Measurements from ENCODE around the gene APEX1. TPM values are rescaled to one million over a fixed set of nuclear protein-coding genes. Genes with fewer than 3 reads are reported as not detected.

The APEX1 gene
- total RNA-seq, 1 experiment from 2014 or later = 324 TPM

DNA sequence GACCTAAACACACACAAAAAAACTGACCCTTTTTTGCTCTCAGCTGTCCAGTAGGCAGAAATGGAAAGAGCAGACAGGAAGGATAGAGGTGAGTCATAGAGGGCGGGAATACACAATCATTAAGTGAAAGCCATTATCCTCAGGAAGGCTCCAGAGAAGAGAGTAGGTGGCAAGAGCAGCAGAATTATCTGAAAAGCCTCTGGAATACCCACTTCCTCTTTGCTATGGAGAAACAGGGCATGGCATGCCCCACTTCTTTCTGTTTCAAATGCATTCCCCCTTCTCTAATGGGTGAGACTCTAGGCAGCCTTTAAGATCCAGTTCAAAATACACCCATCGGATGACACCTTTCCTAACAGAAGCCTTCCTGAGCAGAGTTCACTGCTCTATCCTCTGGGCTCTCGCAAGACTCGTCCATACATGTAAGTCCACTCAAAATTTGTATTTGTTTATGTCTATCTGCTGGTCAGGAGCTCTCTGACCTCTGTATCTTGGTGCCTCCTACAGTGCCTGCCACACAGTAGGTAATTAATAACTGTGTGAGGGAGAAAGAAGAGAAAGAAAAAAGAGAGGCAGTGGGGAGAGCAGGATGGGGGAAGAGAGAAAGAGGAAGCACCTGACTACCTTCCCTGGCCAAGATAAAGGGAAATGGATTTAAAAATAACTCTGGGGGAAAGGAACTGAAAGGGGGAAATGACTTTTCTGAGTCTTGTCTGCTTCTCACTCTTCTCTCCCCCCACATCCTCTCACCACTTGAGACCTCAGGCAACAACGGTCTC lies 27.6 kb upstream of the APEX1 start (continued):
- TF ChIP-seq USF2 (CRISPR knock-in tag; IDR thresholded peaks at IDR 0.05) (no peak), SMAD4 (CRISPR knock-in tag; IDR thresholded peaks at IDR 0.05) (no peak), IRF1 (CRISPR knock-in tag; IDR thresholded peaks at IDR 0.05) (no peak), GABPB1 (CRISPR knock-in tag; IDR thresholded peaks at IDR 0.05) (no peak)
- TF ChIP-seq, protein P1, sequence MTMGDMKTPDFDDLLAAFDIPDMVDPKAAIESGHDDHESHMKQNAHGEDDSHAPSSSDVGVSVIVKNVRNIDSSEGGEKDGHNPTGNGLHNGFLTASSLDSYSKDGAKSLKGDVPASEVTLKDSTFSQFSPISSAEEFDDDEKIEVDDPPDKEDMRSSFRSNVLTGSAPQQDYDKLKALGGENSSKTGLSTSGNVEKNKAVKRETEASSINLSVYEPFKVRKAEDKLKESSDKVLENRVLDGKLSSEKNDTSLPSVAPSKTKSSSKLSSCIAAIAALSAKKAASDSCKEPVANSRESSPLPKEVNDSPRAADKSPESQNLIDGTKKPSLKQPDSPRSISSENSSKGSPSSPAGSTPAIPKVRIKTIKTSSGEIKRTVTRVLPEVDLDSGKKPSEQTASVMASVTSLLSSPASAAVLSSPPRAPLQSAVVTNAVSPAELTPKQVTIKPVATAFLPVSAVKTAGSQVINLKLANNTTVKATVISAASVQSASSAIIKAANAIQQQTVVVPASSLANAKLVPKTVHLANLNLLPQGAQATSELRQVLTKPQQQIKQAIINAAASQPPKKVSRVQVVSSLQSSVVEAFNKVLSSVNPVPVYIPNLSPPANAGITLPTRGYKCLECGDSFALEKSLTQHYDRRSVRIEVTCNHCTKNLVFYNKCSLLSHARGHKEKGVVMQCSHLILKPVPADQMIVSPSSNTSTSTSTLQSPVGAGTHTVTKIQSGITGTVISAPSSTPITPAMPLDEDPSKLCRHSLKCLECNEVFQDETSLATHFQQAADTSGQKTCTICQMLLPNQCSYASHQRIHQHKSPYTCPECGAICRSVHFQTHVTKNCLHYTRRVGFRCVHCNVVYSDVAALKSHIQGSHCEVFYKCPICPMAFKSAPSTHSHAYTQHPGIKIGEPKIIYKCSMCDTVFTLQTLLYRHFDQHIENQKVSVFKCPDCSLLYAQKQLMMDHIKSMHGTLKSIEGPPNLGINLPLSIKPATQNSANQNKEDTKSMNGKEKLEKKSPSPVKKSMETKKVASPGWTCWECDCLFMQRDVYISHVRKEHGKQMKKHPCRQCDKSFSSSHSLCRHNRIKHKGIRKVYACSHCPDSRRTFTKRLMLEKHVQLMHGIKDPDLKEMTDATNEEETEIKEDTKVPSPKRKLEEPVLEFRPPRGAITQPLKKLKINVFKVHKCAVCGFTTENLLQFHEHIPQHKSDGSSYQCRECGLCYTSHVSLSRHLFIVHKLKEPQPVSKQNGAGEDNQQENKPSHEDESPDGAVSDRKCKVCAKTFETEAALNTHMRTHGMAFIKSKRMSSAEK (CRISPR knock-in tag; IDR thresholded peaks at IDR 0.05; ENCODE audit: borderline replicate concordance) = no peak

DNA sequence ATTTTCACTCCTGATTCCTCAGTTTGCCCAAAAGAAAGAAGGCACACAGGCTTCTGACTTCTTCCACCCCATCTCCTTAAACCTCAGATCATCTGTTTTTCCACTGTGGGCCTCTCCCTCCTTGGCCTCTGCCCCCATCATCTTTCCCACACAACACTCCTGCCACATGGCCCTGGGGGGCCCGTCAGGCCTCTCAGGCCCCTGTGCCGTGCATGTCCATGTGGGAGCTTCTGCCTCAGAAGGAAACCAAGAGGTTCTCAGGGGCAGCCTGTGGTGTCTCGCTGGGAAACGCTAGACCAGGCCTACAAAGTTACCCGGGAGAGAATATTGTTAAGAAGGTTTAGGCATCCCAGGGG lies 27.0 kb upstream of the APEX1 start:
- H3K4me1 Mint-ChIP-seq = peaks cover 14% of the 10 kb centered on the region
- H3K27me3 Mint-ChIP-seq (ENCODE audit: low read depth) = no peaks in the 10 kb centered on the region
- H3K36me3 Mint-ChIP-seq = no peaks in the 10 kb centered on the region
- ATAC-seq (no peak), DNase-seq (ENCODE audit: low spot score) (no peak)
- H3K4me3 Mint-ChIP-seq = no peak overlapping the region
- POLR2A ChIA-PET = no interaction called here
- no peak overlapping the region for H3K27ac Mint-ChIP-seq
- no peak for TF ChIP-seq ZNF425 (CRISPR knock-in tag; conservative IDR thresholded peaks at IDR 0.05)
- TF ChIP-seq KAT7 (CRISPR knock-in tag; IDR thresholded peaks at IDR 0.05; ENCODE audit: borderline replicate concordance) = no peak
- CTCF ChIA-PET = interaction anchor here (2.4 kb wide), 1 partner anchor 12 kb away, joined by 8 read pairs; no protein-coding TSS in a partner anchor
- no peaks in the 10 kb centered on the region for H3K9me3 Mint-ChIP-seq

GRCh38 chr14:20428802-20429201 lies 26.2 kb upstream of the APEX1 start:
- TF ChIP-seq MLX (CRISPR knock-in tag; IDR thresholded peaks at IDR 0.05) = no peak
- TF ChIP-seq CBFB (CRISPR knock-in tag; IDR thresholded peaks at IDR 0.05; ENCODE audit: low read depth) = no peak
- TF ChIP-seq TP53 (CRISPR knock-in tag; IDR thresholded peaks at IDR 0.05) = no peak
- no peak for TF ChIP-seq HMGXB4 (CRISPR knock-in tag; IDR thresholded peaks at IDR 0.05)
- TF ChIP-seq, protein P2, sequence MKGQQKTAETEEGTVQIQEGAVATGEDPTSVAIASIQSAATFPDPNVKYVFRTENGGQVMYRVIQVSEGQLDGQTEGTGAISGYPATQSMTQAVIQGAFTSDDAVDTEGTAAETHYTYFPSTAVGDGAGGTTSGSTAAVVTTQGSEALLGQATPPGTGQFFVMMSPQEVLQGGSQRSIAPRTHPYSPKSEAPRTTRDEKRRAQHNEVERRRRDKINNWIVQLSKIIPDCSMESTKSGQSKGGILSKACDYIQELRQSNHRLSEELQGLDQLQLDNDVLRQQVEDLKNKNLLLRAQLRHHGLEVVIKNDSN (CRISPR knock-in tag; IDR thresholded peaks at IDR 0.05) = no peak
- TF ChIP-seq RORB (CRISPR knock-in tag; IDR thresholded peaks at IDR 0.05) = no peak
- TF ChIP-seq GRHL2 (CRISPR knock-in tag; IDR thresholded peaks at IDR 0.05; ENCODE audit: insufficient replicate concordance, severe bottlenecking) = no peak
- TF ChIP-seq ELF4 (CRISPR knock-in tag; IDR thresholded peaks at IDR 0.05; ENCODE audit: low read depth) = no peak
- no peak for TF ChIP-seq CDX4 (CRISPR knock-in tag; IDR thresholded peaks at IDR 0.05; ENCODE audit: borderline replicate concordance)
- H3K4me1 Mint-ChIP-seq = peaks cover 10% of the 10 kb centered on the region
- CTCF ChIA-PET = interaction anchor here (2.4 kb wide), 1 partner anchor 13 kb away, joined by 8 read pairs; no protein-coding TSS in a partner anchor
- POLR2A ChIA-PET = interaction anchor here (0.5 kb wide), 1 partner anchor 68 kb away, joined by 4 read pairs; no protein-coding TSS in a partner anchor
- no peaks in the 10 kb centered on the region for H3K36me3 Mint-ChIP-seq
- no peaks in the 10 kb centered on the region for H3K9me3 Mint-ChIP-seq
- DNase-seq (ENCODE audit: low spot score) (no peak), ATAC-seq (no peak)
- H3K27me3 Mint-ChIP-seq (ENCODE audit: low read depth) = peaks cover 2% of the 10 kb centered on the region
- H3K4me3 Mint-ChIP-seq = no peak overlapping the region
- no peak overlapping the region for H3K27ac Mint-ChIP-seq
